Measurements from ENCODE around the gene MLLT1. TPM values are rescaled to one million over a fixed set of nuclear protein-coding genes. Genes with fewer than 3 reads are reported as not detected.

Gene MLLT1
- total RNA-seq, 4 donors from 2014 or later = 14.1 to 23.3 (median 18.1) TPM

DNA sequence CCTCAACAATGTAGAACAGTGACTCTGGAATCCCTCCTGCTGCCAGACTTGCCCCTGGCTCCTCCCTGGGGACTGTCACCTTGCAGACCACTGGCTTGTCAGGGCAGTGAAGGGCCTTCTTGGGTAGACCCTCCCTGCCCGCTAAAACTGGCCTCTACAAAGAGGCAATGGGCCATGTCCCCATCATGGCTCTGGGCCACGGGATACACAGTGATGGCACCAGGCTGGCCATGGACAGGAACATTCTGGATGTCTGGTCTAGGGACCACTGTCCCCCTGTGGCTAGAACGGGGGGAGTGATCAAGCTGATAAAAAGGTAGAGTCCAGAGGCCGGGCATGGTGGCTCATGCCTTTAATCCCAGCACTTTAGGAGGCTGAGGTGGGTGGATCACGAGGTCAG is 83.4 kb downstream of the MLLT1 start:
- DNase-seq (ENCODE audit: low spot score) (no peak), ATAC-seq (ENCODE audit: low FRiP score) (no peak)
- TF ChIP-seq, protein P1, sequence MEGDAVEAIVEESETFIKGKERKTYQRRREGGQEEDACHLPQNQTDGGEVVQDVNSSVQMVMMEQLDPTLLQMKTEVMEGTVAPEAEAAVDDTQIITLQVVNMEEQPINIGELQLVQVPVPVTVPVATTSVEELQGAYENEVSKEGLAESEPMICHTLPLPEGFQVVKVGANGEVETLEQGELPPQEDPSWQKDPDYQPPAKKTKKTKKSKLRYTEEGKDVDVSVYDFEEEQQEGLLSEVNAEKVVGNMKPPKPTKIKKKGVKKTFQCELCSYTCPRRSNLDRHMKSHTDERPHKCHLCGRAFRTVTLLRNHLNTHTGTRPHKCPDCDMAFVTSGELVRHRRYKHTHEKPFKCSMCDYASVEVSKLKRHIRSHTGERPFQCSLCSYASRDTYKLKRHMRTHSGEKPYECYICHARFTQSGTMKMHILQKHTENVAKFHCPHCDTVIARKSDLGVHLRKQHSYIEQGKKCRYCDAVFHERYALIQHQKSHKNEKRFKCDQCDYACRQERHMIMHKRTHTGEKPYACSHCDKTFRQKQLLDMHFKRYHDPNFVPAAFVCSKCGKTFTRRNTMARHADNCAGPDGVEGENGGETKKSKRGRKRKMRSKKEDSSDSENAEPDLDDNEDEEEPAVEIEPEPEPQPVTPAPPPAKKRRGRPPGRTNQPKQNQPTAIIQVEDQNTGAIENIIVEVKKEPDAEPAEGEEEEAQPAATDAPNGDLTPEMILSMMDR (IDR thresholded peaks at IDR 0.05) = no peak

DNA sequence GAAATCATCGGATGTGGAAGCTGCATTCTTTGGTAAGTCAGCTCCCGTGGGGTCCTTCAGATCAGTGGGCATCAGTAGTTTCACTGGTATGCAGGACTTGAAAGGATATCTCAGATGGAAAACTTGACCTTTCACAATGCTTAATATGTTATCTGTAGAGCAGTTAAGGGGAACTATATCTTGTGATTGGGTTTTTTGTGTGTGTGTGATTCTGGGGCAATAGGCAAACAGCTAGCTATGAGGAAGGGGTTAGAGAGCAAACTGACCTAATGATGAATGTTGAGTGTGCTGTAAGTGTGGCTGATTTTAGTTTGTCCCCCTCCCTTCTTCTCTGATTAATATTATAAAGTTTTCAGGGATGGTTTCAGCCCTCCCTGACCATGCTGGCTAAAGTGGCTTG is 91.0 kb downstream of the MLLT1 start:
- TF ChIP-seq, protein P1 (IDR thresholded peaks at IDR 0.05) = no peak
- ATAC-seq (ENCODE audit: low FRiP score) (no peak), DNase-seq (ENCODE audit: low spot score) (no peak)

DNA sequence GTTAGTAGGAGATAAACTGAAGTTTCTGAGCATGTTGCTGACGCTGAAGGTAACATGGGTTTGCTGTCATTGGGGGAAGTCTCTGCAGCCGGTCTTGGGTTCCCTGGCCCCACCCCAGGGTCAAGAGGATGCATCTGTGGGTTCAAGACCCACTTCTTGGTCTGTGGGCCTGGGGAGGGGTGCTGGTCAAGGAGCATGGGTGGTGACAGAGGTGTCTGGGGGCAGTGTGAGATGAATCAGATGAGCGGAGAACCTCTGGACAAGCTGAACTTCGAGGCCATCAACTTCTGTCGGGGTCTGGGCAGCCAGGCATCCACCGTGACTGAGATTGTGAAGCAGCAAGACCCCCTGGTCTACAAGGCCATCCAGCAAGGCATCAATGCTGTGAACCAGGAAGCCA is 92.4 kb downstream of the MLLT1 start:
- no peak for ATAC-seq (ENCODE audit: low FRiP score)
- TF ChIP-seq, protein P1 (IDR thresholded peaks at IDR 0.05) = no peak
- no peak for DNase-seq (ENCODE audit: low spot score)

DNA sequence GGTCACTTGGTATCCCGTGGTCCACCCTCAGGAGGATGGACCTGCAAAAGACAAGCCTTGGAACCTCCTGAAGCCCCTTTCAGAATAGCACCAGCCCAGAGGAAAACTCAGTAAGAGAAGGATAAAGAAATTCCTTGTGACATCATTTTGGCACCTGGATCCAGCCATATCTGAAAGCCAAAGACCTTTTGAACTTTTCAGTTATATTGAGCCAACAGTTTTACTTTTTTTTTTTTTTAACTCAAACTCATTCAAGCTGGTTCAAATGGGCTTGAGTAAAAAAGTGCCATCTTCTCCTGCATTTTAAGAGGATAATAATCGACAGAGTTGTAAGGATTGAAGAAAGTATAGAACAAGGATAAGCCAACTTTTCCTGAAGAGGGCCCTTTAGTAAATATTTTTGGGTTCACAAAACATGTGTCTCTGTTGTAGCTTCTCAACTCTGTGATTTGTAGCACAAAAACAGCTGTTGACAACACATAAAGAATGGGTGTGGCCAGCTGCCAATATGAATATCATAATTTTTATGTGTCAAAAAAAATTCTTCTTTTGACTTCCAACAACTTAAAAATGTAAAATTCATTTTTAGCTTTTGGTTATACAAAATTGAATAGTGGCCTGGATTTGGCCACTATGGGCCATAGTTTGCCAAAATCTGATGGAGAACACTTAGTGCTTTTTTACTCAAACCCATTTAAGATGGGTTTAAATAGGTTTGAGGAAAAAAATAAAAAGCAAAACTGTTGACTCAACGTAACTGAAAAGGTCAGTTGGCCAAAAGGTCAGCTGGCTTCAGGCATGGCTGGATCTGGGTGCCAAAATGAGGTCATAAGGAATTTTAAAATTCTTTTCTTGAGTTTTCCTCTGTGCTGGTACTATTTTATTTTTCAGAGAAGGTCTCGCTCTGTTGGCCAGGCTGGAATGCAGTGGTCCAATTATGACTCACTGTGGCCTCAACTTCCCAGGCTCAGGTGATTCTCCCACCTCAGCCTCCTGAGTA is 93.6 kb downstream of the MLLT1 start:
- TF ChIP-seq, protein P1 (IDR thresholded peaks at IDR 0.05) = no peak
- no peak for DNase-seq (ENCODE audit: low spot score)
- ATAC-seq (ENCODE audit: low FRiP score) = no peak

DNA sequence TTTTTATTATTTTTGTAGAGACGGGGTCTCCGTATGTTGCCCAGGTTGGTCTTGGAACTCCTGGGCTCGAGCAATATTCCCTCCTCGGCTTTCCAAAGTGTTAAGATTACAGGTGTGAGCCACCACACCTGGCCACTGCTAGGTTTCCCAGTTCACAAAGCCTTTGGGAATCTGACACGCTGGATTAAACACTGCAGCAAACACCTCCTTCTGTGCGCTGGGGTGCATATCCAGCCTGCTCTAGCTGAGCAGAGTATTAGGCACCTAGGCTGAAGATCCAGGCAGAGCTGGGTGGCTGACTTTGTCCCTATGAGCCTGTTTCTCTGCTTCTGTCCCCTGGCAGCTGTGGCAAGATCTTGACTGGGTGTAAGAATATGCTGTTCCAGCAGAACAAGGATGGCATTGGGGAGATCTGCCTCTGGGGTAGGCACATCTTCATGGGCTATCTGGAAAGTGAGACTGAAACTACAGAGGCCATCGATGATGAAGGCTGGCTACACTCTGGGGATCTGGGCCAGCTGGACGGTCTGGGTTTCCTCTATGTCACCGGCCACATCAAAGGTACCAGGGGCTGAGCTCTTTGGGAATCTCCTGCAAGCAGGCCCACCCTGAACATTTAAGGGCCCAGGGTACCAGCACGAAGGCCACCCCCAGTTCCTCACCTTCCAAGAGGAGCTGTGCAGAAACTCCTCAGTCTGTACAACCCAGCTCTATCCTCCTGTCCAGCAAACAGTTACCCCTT is 94.5 kb downstream of the MLLT1 start:
- TF ChIP-seq, protein P1 (IDR thresholded peaks at IDR 0.05) = no peak
- DNase-seq (ENCODE audit: low spot score) (no peak), ATAC-seq (ENCODE audit: low FRiP score) (no peak)

DNA sequence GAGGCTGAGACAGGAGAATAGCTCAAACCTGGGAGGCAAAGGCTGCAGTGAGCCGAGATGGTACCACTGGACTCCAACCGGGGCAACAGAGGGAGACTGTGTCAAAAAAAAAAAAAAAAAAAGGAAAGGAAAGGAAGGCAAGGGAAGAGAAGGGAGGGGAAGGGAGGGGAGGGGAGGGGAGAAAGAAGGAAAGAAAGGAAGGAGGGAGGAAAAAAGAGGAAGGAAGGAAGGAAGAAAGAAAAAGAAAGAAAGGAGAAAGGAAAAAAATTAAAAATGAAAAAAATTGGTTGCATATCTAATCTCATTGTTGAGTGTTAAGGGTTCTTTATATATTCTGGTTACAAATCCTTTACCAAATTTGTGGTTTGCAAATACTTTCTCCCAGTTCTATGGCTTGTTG is 98.7 kb downstream of the MLLT1 start:
- TF ChIP-seq, protein P1 (IDR thresholded peaks at IDR 0.05) = no peak
- ATAC-seq (ENCODE audit: low FRiP score) (no peak), DNase-seq (ENCODE audit: low spot score) (no peak)

Data from omental fat pad (tissue), 4 donors.